CD4-positive, alpha-beta T cell treated with Interleukin-4 for 1 hour (primary cell): ENCODE data around the gene RPH3AL.

Experiments
- DNase-seq, 2 donors: peaks; one replicate each; pipeline ENCODE4 v3.0.0-alpha.2; 2020 to 2022

RPH3AL gene

GRCh38 chr17:353213-353837 is 718 bp upstream of the RPH3AL start:
- DNase-seq = no peak

GRCh38 chr17:351875-352420 is 659 bp downstream of the RPH3AL start:
- DNase-seq = no peak

- DNase-seq = no peak
Measured at GRCh38 chr17:351449-351738, 1.2 kb downstream of the RPH3AL start.

- DNase-seq = no peak
Measured at GRCh38 chr17:350706-351448, 1.7 kb downstream of the RPH3AL start.

- DNase-seq = no peak
Measured at GRCh38 chr17:349666-350065, 2.9 kb downstream of the RPH3AL start.

GRCh38 chr17:348692-349425 is 3.7 kb downstream of the RPH3AL start:
- DNase-seq = no peak

- DNase-seq = no peak
Measured at GRCh38 chr17:348012-348411, 4.6 kb downstream of the RPH3AL start.

GRCh38 chr17:347309-347899 is 5.2 kb downstream of the RPH3AL start:
- no peak for DNase-seq

GRCh38 chr17:345992-346785 is 6.4 kb downstream of the RPH3AL start:
- DNase-seq = no peak

- no peak for DNase-seq
Measured at GRCh38 chr17:345261-345660, 7.3 kb downstream of the RPH3AL start.

GRCh38 chr17:343875-344752 is 8.5 kb downstream of the RPH3AL start:
- no peak for DNase-seq

GRCh38 chr17:343211-343610 is 9.4 kb downstream of the RPH3AL start:
- no peak for DNase-seq

GRCh38 chr17:340074-340473 is 12.5 kb downstream of the RPH3AL start:
- DNase-seq = no peak

- DNase-seq = no peak
Measured at GRCh38 chr17:339193-340061, 13.2 kb downstream of the RPH3AL start.

GRCh38 chr17:338442-339192 is 14.0 kb downstream of the RPH3AL start:
- no peak for DNase-seq

- DNase-seq = no peak
Measured at GRCh38 chr17:337866-338265, 14.7 kb downstream of the RPH3AL start.

GRCh38 chr17:337453-337852 is 15.2 kb downstream of the RPH3AL start:
- no peak for DNase-seq

- DNase-seq = no peak
Measured at GRCh38 chr17:337022-337420, 15.6 kb downstream of the RPH3AL start.

GRCh38 chr17:336110-337021 is 16.2 kb downstream of the RPH3AL start:
- DNase-seq = peak; percentile 19 to 38
